A549 (cell line): Measurements from ENCODE around the gene DYNLT2B.

Experiments
- HOXB5 ChIP-seq: fragments of 250-450 bp; sonication (Bioruptor Pico); IDR thresholded peaks from 2 replicates; pipeline ENCODE4 v1.5.0; 2020; ENCODE audit warnings: mild to moderate bottlenecking, moderate library complexity
- POLR2A ChIP-seq: IDR thresholded peaks from 2 replicates; pipeline ENCODE4 v1.6.1; 2012; ENCODE audit warnings: mild to moderate bottlenecking, low read length
- POLR2AphosphoS2 ChIP-seq: conservative IDR thresholded peaks from 2 replicates; pipeline ENCODE4 v1.6.1; 2012; ENCODE audit warnings: low read length, improper control_type of control experiment, inconsistent platforms
- TP53 ChIP-seq: fragments of 250-450 bp; sonication (Bioruptor Pico); IDR thresholded peaks from 2 replicates; pipeline ENCODE4 v1.5.0; 2021; ENCODE audit warnings: mild to moderate bottlenecking, moderate library complexity
- TF ChIP-seq, protein P1 (sequence below): IDR thresholded peaks from 2 replicates; pipeline ENCODE4 v1.6.1; 2012
- TF ChIP-seq, protein P2 (sequence below): fragments of >200 bp; sonication (Bioruptor Twin); formaldehyde crosslinking; IDR thresholded peaks from 3 replicates; pipeline ENCODE4 v1.5.1; 2016
- TF ChIP-seq, protein P3 (sequence below): fragments of 200-600 bp; sonication (generic); IDR thresholded peaks from 2 replicates; pipeline ENCODE4 v1.6.1; 2016; ENCODE audit warnings: antibody characterized with exemption, mild to moderate bottlenecking, moderate library complexity

DNA sequence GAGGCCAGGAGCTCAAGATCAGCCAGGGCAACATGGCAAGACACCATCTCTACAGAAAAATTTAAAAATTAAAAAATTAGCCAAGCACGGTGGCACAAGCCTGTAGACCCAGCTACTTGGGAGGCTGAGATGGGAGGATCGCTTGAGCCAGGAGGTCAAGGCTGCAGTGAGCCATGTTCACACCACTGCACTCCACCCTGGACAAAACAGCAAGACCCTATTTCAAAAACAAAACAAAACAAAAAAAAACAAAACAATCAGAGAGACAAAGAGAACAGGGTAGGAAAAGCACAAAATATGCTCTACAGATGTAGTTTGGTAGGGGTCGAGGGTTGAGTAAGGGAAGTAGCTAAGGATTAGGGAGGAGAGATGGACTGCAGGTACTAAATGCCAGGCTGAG is 3.4 kb downstream of the DYNLT2B start:
- TF ChIP-seq, protein P1, sequence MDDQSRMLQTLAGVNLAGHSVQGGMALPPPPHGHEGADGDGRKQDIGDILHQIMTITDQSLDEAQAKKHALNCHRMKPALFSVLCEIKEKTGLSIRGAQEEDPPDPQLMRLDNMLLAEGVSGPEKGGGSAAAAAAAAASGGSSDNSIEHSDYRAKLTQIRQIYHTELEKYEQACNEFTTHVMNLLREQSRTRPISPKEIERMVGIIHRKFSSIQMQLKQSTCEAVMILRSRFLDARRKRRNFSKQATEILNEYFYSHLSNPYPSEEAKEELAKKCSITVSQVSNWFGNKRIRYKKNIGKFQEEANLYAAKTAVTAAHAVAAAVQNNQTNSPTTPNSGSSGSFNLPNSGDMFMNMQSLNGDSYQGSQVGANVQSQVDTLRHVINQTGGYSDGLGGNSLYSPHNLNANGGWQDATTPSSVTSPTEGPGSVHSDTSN = no peak
- TF ChIP-seq, protein P2, sequence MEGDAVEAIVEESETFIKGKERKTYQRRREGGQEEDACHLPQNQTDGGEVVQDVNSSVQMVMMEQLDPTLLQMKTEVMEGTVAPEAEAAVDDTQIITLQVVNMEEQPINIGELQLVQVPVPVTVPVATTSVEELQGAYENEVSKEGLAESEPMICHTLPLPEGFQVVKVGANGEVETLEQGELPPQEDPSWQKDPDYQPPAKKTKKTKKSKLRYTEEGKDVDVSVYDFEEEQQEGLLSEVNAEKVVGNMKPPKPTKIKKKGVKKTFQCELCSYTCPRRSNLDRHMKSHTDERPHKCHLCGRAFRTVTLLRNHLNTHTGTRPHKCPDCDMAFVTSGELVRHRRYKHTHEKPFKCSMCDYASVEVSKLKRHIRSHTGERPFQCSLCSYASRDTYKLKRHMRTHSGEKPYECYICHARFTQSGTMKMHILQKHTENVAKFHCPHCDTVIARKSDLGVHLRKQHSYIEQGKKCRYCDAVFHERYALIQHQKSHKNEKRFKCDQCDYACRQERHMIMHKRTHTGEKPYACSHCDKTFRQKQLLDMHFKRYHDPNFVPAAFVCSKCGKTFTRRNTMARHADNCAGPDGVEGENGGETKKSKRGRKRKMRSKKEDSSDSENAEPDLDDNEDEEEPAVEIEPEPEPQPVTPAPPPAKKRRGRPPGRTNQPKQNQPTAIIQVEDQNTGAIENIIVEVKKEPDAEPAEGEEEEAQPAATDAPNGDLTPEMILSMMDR = no peak
- TF ChIP-seq HOXB5 (CRISPR knock-in tag) (no peak), POLR2AphosphoS2 (no peak), TP53 (CRISPR knock-in tag) (no peak), POLR2A (no peak)
- TF ChIP-seq, protein P3, sequence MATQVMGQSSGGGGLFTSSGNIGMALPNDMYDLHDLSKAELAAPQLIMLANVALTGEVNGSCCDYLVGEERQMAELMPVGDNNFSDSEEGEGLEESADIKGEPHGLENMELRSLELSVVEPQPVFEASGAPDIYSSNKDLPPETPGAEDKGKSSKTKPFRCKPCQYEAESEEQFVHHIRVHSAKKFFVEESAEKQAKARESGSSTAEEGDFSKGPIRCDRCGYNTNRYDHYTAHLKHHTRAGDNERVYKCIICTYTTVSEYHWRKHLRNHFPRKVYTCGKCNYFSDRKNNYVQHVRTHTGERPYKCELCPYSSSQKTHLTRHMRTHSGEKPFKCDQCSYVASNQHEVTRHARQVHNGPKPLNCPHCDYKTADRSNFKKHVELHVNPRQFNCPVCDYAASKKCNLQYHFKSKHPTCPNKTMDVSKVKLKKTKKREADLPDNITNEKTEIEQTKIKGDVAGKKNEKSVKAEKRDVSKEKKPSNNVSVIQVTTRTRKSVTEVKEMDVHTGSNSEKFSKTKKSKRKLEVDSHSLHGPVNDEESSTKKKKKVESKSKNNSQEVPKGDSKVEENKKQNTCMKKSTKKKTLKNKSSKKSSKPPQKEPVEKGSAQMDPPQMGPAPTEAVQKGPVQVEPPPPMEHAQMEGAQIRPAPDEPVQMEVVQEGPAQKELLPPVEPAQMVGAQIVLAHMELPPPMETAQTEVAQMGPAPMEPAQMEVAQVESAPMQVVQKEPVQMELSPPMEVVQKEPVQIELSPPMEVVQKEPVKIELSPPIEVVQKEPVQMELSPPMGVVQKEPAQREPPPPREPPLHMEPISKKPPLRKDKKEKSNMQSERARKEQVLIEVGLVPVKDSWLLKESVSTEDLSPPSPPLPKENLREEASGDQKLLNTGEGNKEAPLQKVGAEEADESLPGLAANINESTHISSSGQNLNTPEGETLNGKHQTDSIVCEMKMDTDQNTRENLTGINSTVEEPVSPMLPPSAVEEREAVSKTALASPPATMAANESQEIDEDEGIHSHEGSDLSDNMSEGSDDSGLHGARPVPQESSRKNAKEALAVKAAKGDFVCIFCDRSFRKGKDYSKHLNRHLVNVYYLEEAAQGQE = no peak
